Measurements from ENCODE around the gene POMP. TPM values are rescaled to one million over a fixed set of nuclear protein-coding genes. Genes with fewer than 3 reads are reported as not detected.

POMP gene
- total RNA-seq, 1 experiment from 2014 or later, result 92.2 TPM

- TF ChIP-seq, protein P1, sequence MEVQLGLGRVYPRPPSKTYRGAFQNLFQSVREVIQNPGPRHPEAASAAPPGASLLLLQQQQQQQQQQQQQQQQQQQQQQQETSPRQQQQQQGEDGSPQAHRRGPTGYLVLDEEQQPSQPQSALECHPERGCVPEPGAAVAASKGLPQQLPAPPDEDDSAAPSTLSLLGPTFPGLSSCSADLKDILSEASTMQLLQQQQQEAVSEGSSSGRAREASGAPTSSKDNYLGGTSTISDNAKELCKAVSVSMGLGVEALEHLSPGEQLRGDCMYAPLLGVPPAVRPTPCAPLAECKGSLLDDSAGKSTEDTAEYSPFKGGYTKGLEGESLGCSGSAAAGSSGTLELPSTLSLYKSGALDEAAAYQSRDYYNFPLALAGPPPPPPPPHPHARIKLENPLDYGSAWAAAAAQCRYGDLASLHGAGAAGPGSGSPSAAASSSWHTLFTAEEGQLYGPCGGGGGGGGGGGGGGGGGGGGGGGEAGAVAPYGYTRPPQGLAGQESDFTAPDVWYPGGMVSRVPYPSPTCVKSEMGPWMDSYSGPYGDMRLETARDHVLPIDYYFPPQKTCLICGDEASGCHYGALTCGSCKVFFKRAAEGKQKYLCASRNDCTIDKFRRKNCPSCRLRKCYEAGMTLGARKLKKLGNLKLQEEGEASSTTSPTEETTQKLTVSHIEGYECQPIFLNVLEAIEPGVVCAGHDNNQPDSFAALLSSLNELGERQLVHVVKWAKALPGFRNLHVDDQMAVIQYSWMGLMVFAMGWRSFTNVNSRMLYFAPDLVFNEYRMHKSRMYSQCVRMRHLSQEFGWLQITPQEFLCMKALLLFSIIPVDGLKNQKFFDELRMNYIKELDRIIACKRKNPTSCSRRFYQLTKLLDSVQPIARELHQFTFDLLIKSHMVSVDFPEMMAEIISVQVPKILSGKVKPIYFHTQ (CRISPR knock-in tag; IDR thresholded peaks at IDR 0.05), result no peak
- TF ChIP-seq ETV6 (CRISPR knock-in tag; IDR thresholded peaks at IDR 0.05), result peak; percentile 75
These were observed 59.8 kb downstream of the POMP start, which contains the start of gene SLC46A3 (continued) for GRCh38 chr13:28718543-28719226.

- ATAC-seq, result peak; percentile 59
- CTCF ChIA-PET, result interaction anchor here (3.6 kb wide), 1 partner anchor 77 kb away, joined by 16 read pairs; no protein-coding TSS in a partner anchor
- no peak for DNase-seq (ENCODE audit: low spot score)
- Mint-ChIP-seq H3K27ac (0 out of 2 replicates have a peak overlapping the region, but pooled peaks have one; percentile 14), H3K27me3 (ENCODE audit: low read depth) (peaks cover 39% of the 10 kb centered on the region), H3K36me3 (no peaks in the 10 kb centered on the region), H3K4me1 (peaks cover 11% of the 10 kb centered on the region), H3K4me3 (peak overlapping the region; percentile 98), H3K9me3 (no peaks in the 10 kb centered on the region)
- TF ChIP-seq ZNF232 (CRISPR knock-in tag; IDR thresholded peaks at IDR 0.05) (0 out of 2 replicates have a peak, but pooled peaks have one; percentile 6), ATF1 (CRISPR knock-in tag; IDR thresholded peaks at IDR 0.05) (no peak)
- POLR2A ChIA-PET, result interaction anchor here (0.9 kb wide), 1 partner anchor 238 kb away, joined by 3 read pairs; no protein-coding TSS in a partner anchor
These were observed 60.5 kb downstream of the POMP start for GRCh38 chr13:28719227-28720055.

- ChIA-PET CTCF (no interaction called here), POLR2A (no interaction called here)
- H3K9me3 Mint-ChIP-seq, result no peaks in the 10 kb centered on the region
- TF ChIP-seq, protein P2, sequence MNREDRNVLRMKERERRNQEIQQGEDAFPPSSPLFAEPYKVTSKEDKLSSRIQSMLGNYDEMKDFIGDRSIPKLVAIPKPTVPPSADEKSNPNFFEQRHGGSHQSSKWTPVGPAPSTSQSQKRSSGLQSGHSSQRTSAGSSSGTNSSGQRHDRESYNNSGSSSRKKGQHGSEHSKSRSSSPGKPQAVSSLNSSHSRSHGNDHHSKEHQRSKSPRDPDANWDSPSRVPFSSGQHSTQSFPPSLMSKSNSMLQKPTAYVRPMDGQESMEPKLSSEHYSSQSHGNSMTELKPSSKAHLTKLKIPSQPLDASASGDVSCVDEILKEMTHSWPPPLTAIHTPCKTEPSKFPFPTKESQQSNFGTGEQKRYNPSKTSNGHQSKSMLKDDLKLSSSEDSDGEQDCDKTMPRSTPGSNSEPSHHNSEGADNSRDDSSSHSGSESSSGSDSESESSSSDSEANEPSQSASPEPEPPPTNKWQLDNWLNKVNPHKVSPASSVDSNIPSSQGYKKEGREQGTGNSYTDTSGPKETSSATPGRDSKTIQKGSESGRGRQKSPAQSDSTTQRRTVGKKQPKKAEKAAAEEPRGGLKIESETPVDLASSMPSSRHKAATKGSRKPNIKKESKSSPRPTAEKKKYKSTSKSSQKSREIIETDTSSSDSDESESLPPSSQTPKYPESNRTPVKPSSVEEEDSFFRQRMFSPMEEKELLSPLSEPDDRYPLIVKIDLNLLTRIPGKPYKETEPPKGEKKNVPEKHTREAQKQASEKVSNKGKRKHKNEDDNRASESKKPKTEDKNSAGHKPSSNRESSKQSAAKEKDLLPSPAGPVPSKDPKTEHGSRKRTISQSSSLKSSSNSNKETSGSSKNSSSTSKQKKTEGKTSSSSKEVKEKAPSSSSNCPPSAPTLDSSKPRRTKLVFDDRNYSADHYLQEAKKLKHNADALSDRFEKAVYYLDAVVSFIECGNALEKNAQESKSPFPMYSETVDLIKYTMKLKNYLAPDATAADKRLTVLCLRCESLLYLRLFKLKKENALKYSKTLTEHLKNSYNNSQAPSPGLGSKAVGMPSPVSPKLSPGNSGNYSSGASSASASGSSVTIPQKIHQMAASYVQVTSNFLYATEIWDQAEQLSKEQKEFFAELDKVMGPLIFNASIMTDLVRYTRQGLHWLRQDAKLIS (CRISPR knock-in tag; IDR thresholded peaks at IDR 0.05; ENCODE audit: borderline replicate concordance), result no peak
- TF ChIP-seq, protein P3, sequence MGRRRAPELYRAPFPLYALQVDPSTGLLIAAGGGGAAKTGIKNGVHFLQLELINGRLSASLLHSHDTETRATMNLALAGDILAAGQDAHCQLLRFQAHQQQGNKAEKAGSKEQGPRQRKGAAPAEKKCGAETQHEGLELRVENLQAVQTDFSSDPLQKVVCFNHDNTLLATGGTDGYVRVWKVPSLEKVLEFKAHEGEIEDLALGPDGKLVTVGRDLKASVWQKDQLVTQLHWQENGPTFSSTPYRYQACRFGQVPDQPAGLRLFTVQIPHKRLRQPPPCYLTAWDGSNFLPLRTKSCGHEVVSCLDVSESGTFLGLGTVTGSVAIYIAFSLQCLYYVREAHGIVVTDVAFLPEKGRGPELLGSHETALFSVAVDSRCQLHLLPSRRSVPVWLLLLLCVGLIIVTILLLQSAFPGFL (CRISPR knock-in tag; IDR thresholded peaks at IDR 0.05; ENCODE audit: borderline replicate concordance), result no peak
- no peak overlapping the region for H3K4me3 Mint-ChIP-seq
- ATAC-seq, result no peak
- H3K27me3 Mint-ChIP-seq (ENCODE audit: low read depth), result peaks cover 15% of the 10 kb centered on the region
- H3K36me3 Mint-ChIP-seq, result no peaks in the 10 kb centered on the region
- no peak for DNase-seq (ENCODE audit: low spot score)
- peaks cover 3% of the 10 kb centered on the region for H3K4me1 Mint-ChIP-seq
- H3K27ac Mint-ChIP-seq, result no peak overlapping the region
These were observed 64.9 kb downstream of the POMP start for GRCh38 chr13:28723806-28724205.

DNA sequence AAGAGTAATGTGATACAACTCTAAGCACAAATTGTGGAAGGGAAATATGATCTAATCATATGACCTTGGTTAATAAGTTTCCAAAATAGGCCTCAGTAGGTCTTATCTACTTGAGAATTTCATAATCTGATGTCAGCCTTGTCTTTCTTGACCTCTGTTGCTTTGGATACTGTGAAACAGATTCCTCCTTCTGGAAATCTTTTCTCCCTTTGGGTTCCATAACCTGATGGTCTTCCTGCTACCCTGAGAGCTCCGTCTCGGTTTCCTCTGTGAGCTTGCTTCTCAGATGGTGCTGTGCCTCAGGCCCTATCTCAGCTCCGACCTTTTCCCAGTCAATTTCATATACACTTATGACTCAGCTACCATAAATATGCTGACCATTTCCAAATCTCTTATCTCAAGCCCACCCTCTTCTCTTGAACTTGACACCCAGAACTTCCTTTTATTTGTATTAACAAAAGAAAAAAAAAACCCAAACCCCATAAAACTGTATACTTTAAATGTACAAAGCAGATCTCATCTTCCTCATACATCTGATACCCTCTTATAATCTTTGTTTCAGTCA lies 66.2 kb downstream of the POMP start:
- no peaks in the 10 kb centered on the region for H3K9me3 Mint-ChIP-seq
- ChIA-PET CTCF (no interaction called here), POLR2A (no interaction called here)
- H3K27ac Mint-ChIP-seq, result no peak overlapping the region
- H3K4me3 Mint-ChIP-seq, result no peak overlapping the region
- DNase-seq (ENCODE audit: low spot score) (no peak), ATAC-seq (no peak)
- H3K27me3 Mint-ChIP-seq (ENCODE audit: low read depth), result peaks cover 3% of the 10 kb centered on the region
- H3K36me3 Mint-ChIP-seq, result no peaks in the 10 kb centered on the region
- no peaks in the 10 kb centered on the region for H3K4me1 Mint-ChIP-seq
- TF ChIP-seq SMAD3 (CRISPR knock-in tag; IDR thresholded peaks at IDR 0.05; ENCODE audit: borderline replicate concordance) (no peak), E2F1 (CRISPR knock-in tag; IDR thresholded peaks at IDR 0.05) (no peak), FOXP1 (CRISPR knock-in tag; IDR thresholded peaks at IDR 0.05; ENCODE audit: borderline replicate concordance) (no peak), GRHL2 (CRISPR knock-in tag; IDR thresholded peaks at IDR 0.05; ENCODE audit: insufficient replicate concordance, severe bottlenecking) (no peak), ZNF512 (CRISPR knock-in tag; IDR thresholded peaks at IDR 0.05; ENCODE audit: borderline replicate concordance) (no peak), CBFB (CRISPR knock-in tag; IDR thresholded peaks at IDR 0.05; ENCODE audit: low read depth) (no peak), RELA (CRISPR knock-in tag; IDR thresholded peaks at IDR 0.05; ENCODE audit: borderline replicate concordance) (no peak), JUN (CRISPR knock-in tag; IDR thresholded peaks at IDR 0.05) (no peak), ZNF671 (CRISPR knock-in tag; IDR thresholded peaks at IDR 0.05) (no peak), NFE2L1 (CRISPR knock-in tag; IDR thresholded peaks at IDR 0.05) (no peak)
